GM11168 (cell line): Measurements from ENCODE around the gene WDR41.
"Not testable (repeated sequence)": the region's sequence is repeated elsewhere in the genome, so short reads cannot be mapped to it uniquely, and the experiment has no call there.

Experiments
- in situ Hi-C: fragments of 300-500 bp; cut with MboI; formaldehyde crosslinking; loops from one replicate; pipeline ENCODE4 v1.12.0; 2022; ENCODE audit warnings: low sequenced_read_pairs; ENCODE audit not compliant: unreplicated experiment

WDR41 gene

GRCh38 chr5:77491783-77492652 is at the start of gene WDR41:
Gene WDR41, minus strand, starts transcription at chr5:77492316. Its CDS starts 96 bp downstream, at chr5:77492220.
- in situ Hi-C loops = no loop called here

- in situ Hi-C loops = no loop called here
Measured at GRCh38 chr5:77531297-77531696, 39.2 kb upstream of the WDR41 start.

- in situ Hi-C loops = no loop called here
Measured at GRCh38 chr5:77518304-77518703, 26.2 kb upstream of the WDR41 start.

- in situ Hi-C loops = no loop called here
Measured at GRCh38 chr5:77514457-77514856, 22.3 kb upstream of the WDR41 start.

GRCh38 chr5:77513321-77513720 is 21.2 kb upstream of the WDR41 start:
- in situ Hi-C loops = no loop called here

GRCh38 chr5:77501132-77501531 is 9.0 kb upstream of the WDR41 start:
- in situ Hi-C loops = not testable (repeated sequence)

- in situ Hi-C loops = no loop called here
Measured at GRCh38 chr5:77499973-77500372, 7.9 kb upstream of the WDR41 start.

GRCh38 chr5:77499441-77499840 is 7.3 kb upstream of the WDR41 start:
- in situ Hi-C loops = no loop called here

GRCh38 chr5:77498952-77499351 is 6.8 kb upstream of the WDR41 start:
- in situ Hi-C loops = no loop called here

GRCh38 chr5:77494935-77495334 is 2.8 kb upstream of the WDR41 start:
- in situ Hi-C loops = no loop called here

GRCh38 chr5:77492653-77493000 is 511 bp upstream of the WDR41 start:
- in situ Hi-C loops = no loop called here

- in situ Hi-C loops = not testable (repeated sequence)
Measured at GRCh38 chr5:77490741-77491344, 1.3 kb downstream of the WDR41 start.

GRCh38 chr5:77486344-77486962 is 5.7 kb downstream of the WDR41 start:
- in situ Hi-C loops = no loop called here

GRCh38 chr5:77483682-77484081 is 8.4 kb downstream of the WDR41 start:
- in situ Hi-C loops = no loop called here

- in situ Hi-C loops = not testable (repeated sequence)
Measured at GRCh38 chr5:77475041-77475440, 17.1 kb downstream of the WDR41 start.

- in situ Hi-C loops = not testable (repeated sequence)
Measured at GRCh38 chr5:77468875-77469274, 23.2 kb downstream of the WDR41 start.

GRCh38 chr5:77463905-77464304 is 28.2 kb downstream of the WDR41 start:
- in situ Hi-C loops = no loop called here

- in situ Hi-C loops = no loop called here
Measured at GRCh38 chr5:77461287-77461686, 30.8 kb downstream of the WDR41 start.

- in situ Hi-C loops = no loop called here
Measured at GRCh38 chr5:77454123-77454522, 38.0 kb downstream of the WDR41 start.

- in situ Hi-C loops = no loop called here
Measured at GRCh38 chr5:77452351-77452750, 39.8 kb downstream of the WDR41 start.

GRCh38 chr5:77449981-77450380 is 42.1 kb downstream of the WDR41 start:
- in situ Hi-C loops = no loop called here
